ENCODE measurements around the gene PAK3. TPM values are rescaled to one million over a fixed set of nuclear protein-coding genes. Genes with fewer than 3 reads are reported as not detected.

PAK3 gene
- total RNA-seq (2022; extraction: Qiagen RNA extraction; ENCODE audit: low read depth): 0.03 TPM in 1 of 5 replicates, not detected in the others

GRCh38 chrX:111095974-111096895, at the start of gene PAK3:
TSS of gene PAK3 (plus strand) at chrX:111096191. CDS start at chrX:111123104, 26,913 bp downstream.

DNA sequence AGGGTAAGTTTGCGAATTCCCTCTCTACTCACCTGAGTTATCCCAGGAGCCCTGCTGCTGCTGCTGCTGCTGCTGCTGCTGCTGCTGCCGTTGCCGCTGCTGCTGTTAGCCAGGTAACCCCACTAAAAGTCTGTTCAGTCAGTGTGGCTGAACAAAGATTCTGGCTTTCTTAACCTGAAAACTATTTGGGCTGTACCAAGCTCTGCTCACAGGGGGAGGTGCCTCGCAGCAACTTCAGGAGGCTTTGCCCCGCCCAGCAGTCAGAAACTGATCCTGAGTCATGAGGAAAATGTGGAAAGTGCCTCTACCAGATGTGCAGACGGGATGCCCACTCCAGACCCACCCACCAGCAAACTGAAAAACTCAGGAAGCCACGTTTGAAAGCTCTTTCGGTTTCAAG, 174.3 kb downstream of the PAK3 start, which contains the start of gene CAPN6:
Gene CAPN6 (minus strand): TSS at position 145 of the 400 bp plus-strand sequence. CDS start 6,547 bp downstream, outside the sequence.

Other genes starting within 250 kb of the PAK3 start
- gene CAPN6, start 174.3 kb downstream of the PAK3 start, total RNA-seq (2022; extraction: Qiagen RNA extraction; ENCODE audit: low read depth): not detected in 5 replicates